Activated CD4-positive, alpha-beta T cell treated with anti-CD3 and anti-CD28 coated beads, Interleukin-2, amount 50 U/mL, for 48 hours (primary cell): ENCODE data around the gene CHD8.
"Not testable (repeated sequence)": the region's sequence is repeated elsewhere in the genome, so short reads cannot be mapped to it uniquely, and the experiment has no call there.

ENCODE experiments used
- DNase-seq, 2 experiments: peaks; one replicate each; pipeline ENCODE4 v3.0.0-alpha.2; 2020

Gene CHD8, protein sequence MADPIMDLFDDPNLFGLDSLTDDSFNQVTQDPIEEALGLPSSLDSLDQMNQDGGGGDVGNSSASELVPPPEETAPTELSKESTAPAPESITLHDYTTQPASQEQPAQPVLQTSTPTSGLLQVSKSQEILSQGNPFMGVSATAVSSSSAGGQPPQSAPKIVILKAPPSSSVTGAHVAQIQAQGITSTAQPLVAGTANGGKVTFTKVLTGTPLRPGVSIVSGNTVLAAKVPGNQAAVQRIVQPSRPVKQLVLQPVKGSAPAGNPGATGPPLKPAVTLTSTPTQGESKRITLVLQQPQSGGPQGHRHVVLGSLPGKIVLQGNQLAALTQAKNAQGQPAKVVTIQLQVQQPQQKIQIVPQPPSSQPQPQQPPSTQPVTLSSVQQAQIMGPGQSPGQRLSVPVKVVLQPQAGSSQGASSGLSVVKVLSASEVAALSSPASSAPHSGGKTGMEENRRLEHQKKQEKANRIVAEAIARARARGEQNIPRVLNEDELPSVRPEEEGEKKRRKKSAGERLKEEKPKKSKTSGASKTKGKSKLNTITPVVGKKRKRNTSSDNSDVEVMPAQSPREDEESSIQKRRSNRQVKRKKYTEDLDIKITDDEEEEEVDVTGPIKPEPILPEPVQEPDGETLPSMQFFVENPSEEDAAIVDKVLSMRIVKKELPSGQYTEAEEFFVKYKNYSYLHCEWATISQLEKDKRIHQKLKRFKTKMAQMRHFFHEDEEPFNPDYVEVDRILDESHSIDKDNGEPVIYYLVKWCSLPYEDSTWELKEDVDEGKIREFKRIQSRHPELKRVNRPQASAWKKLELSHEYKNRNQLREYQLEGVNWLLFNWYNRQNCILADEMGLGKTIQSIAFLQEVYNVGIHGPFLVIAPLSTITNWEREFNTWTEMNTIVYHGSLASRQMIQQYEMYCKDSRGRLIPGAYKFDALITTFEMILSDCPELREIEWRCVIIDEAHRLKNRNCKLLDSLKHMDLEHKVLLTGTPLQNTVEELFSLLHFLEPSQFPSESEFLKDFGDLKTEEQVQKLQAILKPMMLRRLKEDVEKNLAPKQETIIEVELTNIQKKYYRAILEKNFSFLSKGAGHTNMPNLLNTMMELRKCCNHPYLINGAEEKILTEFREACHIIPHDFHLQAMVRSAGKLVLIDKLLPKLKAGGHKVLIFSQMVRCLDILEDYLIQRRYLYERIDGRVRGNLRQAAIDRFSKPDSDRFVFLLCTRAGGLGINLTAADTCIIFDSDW (N-terminal part only)

DNA sequence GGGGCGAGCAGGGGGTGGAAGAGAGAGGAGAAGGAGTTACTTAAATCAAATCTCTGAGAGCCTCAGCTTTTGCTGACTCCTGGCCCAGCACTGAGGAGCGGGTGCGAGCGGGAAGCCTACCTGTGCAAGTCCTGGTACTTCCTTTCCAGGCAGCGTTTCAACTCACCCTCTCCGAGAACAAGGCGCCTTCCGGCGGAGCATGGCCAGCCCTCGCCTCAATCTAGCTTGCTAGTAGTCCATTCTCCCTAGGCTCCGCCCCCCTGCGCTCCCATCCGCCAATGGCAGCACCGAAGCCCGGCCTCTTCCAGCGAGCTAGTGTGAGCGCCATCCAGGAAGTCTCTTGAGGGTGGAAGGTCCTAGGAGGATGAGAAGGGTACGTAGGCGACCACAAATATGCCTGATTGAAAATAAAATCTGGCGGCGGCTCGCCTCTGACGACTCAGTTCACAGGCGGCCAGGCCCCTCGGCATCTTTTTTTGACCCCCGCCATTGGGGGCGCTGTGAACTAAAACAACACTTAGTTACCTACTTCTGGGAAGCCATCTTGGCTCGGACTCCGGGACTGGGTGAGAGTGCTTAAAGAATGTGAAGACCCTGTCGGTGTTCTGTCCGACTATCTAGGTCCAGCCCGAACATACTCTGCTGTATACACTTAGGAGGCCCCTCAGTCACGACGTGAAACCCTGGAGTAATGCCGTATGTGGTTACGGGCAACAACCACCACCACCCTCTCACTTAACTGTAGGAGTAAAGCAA, at the start of gene CHD8:
Gene CHD8, minus strand, starts transcription at position 212 of the 756 bp plus-strand sequence. CDS start 24,480 bp downstream, outside the sequence.
- DNase-seq: peak; percentile 99 to 100

- DNase-seq: peak in 1 of 2 experiments; percentile 29
These were observed 49.2 kb upstream of the CHD8 start for GRCh38 chr14:21505012-21505553.

DNA sequence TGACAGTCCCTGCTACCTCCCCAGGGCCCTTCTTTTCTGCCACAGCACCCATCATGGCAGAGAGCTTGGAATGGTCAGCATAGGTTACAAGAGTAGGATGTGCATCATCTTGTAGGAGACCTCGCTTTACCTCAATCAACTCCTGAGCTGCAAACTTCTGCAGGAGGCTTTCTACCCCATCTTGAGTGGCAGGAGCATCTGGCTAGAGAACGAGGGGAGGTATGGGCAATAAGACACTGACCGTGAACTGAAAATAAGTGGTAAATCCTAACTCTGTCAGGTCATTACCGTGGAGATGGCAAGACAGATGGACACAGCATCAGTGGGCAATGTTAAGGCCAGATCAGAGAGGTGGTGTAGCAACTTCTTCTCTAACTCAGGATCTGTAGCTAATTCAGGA, 47.5 kb upstream of the CHD8 start:
- DNase-seq: no peak

DNA sequence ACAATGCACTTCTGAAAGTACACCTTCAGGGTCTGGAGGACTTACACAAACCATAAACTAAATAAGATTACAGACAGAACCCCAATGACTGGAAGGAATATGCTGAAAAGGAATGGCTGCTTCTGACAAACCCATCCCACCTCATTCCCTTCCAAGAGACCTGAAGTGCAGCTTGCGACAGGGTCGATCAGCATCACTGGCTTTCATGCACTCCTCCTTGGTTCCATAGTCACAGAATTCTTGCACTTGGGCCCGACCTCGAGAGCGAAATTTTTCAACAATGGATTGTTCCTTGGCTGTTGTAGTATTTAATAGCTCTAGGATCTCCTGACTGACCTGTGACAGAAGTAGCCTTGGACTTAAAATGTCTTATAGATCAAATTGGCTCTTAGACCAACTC, 45.6 kb upstream of the CHD8 start:
- no peak for DNase-seq

- DNase-seq: no peak
These were observed 42.9 kb upstream of the CHD8 start for GRCh38 chr14:21498540-21499526.

- DNase-seq: no peak
These were observed 40.5 kb upstream of the CHD8 start for GRCh38 chr14:21496453-21496852.

DNA sequence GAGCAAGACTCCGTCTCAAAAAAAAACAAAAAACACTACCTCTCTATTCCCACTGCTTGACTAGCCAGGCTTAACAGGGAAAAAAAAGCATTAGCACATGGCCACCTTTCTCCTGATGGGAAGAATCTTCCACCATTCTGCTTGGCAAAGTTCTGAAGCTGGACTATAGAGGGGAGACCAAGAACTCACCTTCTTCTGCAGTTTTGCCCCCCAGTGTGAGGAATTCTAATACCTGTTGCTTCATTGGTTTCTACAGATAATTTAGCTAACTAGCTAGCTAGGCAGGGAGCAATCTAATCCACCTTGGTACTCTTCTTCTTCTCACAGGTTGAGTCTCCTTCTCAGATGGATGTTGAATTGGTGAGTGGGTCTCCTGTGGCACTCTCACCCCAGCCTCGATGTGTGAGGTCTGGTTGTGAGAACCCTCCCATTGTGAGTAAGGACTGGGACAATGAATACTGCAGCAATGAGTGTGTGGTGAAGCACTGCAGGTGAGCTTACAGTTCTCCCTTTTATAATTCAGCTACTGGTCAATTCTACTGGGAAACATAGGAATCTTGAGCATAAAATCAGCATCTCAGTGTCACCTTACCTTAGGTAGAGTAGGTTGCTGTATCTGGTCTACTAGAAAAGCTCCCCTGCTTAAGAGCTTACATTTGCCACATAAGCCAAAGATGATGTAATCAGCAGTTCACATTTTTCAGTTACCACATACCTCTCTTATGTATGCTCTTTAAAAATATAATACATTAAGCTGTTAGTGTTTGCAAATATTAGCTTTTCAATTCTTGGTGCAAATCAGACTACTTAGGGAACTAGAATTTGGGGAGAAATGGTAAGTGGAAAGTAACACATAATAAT, 39.2 kb upstream of the CHD8 start:
- DNase-seq: no peak

GRCh38 chr14:21486640-21487087, 30.7 kb upstream of the CHD8 start:
- no peak for DNase-seq

DNA sequence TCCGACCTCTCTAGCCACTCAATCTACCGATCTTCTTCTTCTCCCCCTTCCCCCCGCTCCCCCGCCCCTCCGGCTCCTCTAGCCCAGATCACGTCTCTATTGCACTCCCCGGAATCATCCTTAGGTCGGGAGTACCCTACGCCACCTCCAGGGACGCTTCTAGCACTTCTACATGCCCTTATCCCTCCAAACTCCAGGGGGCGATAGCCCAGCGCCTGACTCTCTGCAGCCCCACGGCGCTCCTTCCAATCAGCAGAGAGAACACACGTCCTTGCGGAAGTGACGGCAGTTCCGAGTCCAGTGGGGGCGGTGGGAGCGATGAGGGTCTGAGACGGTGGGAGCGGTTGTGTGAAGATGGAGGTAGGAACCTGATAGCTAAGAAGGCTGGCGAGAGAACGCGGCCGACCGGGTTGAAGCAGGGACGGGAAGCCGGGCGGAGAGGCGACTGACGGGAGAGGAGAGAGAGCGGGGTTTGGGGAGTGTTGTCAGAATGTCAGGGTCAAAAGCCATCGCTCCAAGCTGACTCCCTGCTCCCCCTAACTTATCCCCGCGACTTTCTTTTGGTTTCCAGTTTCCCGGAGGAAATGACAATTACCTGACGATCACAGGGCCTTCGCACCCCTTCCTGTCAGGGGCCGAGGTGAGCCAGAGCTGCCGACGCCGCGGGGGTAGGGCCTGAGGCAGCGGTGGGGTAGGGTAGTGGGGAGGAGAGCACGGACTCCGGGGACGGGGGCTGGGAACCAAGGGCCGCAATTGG, 21.2 kb upstream of the CHD8 start, which contains the start of the genes RAB2B and TOX4:
Gene RAB2B, minus strand, starts transcription at position 35 of the 757 bp plus-strand sequence. CDS start 87 bp downstream, outside the sequence.
Gene TOX4, plus strand, starts transcription at position 271 of the 757 bp plus-strand sequence. Its CDS starts 84 bp downstream, at position 355.
- DNase-seq: peak; percentile 90 to 93

DNA sequence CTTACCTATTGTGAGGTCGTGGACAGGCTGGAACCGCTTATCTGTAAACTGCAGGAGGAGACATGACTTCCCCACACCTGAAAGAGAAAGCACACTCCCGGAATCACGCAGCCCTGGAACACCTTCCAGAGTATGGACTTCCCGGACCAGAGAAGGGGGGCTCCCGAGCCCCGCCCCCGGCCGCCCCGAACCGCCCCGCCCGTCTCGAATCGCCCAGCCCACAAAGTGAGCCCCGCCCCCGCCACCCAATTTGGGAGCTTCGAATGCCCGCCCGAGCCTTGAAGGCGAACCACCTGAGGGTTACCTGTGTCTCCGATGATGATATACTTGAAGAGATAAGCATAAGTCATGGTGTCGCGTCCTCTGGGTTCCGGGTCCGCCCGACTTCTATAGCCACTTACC, 20.6 kb upstream of the CHD8 start:
- DNase-seq: peak; percentile 85 to 86

DNA sequence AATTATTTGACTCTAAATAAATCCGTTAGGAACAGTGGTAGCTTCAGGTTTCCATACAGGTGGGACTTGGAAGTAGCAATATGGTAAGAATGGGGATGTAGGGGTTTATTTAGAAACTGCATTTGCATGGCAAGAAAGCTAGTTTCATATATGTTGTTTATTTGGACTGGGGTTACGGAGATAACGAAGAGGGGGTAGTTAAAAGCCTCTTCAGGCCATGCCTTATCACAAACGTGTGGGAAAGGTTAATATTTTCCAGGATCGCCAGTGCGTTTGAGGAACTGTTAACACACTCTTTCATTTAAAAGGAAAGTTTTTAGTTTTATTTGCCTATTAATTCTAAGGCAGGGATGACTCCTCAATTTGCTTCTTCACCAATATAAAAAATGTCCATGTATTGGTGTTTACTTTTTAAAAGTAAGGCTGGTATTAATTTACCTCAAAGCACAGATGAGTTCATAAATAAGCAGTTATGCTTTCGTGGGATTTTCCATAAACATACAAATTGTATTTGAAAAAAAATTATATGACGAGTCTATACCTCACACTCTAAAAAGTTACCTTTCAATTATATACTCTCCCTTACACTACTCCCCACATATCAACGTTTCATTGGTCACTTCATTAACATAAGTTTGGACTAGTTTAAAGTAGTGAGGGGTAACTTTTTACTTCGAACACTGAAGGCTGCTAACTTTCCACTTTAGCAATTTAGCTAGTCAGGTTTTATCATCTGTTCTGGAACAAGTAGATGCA, 20.0 kb upstream of the CHD8 start:
- no peak for DNase-seq

GRCh38 chr14:21467616-21468015, 11.7 kb upstream of the CHD8 start:
- DNase-seq: no peak

DNA sequence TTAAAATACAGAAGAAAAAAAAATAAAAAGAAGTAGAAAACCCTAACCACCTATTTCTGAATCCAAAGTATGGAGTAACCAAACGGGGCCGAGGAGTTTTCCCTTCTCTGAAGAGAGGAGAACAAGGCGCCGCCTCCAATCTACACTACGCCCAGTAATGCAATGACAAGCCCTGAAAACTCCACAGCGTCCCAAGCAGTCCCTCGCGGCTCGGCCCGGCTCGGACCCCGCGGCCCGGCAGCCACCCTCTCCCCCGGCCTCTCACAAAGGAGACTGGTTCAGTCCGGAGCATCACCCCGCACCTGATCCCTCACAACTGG, 371 bp downstream of the CHD8 start:
- no peak for DNase-seq

DNA sequence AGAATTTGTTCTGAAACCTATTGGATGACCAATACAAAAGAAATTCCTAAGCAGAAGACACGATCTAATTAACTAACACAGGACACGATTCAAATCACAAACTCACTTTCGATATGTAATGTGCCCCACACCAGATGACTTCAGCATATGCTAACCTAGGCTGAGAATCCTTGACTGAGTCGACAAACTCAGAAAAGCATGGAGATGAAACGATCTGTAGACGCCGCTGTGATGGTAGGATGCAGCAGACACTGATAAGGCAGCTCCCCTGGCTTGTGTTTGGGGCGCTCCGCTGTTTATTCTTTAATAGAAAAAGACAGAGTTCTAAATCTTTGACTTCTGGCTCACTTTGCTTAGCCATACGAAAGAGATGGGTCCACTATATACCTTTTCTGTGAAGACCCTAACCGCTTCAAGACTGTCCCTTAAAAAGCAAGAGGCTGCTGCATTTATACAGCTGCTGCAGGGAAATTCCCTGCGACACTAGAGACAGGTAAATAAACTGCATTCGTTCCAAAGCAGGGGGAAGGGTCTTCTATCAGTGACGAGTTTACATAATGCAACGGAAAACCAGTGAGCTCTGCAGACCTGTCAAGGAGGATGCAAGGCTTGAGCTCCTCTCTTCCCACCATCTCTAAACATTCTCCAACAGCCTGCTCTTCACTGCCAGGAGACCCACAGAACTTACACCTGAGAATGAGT, 929 bp downstream of the CHD8 start:
- peak in 1 of 2 experiments; percentile 14 for DNase-seq

GRCh38 chr14:21449899-21450216, 6.1 kb downstream of the CHD8 start:
- DNase-seq: no peak

GRCh38 chr14:21442657-21443056, 13.3 kb downstream of the CHD8 start:
- DNase-seq: not testable (repeated sequence)

DNA sequence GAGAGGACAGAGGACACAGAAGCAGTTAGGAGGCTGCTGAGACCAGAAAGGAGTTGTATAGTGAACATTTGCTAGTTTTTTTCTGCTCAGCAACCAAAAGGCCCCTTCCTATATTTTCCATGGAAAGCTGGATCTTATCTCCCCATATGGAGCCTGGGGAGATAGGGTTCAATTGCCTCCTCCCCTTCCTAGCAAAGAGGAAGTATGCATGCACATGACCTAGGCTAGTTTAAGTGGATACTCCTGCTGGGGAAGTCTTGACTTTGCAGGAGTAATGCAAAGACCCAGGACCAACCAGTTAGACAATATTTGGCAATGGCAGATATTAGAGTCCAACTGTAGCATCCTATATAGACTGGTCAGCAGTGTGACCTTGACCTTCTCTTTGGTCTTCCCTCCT, 15.1 kb downstream of the CHD8 start:
- no peak for DNase-seq
